ENCODE measurements around the gene SLC17A7. TPM values are rescaled to one million over a fixed set of nuclear protein-coding genes. Genes with fewer than 3 reads are reported as not detected.

Gene SLC17A7

Small RNAs within 50 kb of the gene (small RNA-seq; reads per million reads assigned to genes)
- not detected for gene SNORD32A (ENCODE audit: low read depth)
- gene SNORD33 (ENCODE audit: low read depth) = not detected
- gene SNORD34 (ENCODE audit: low read depth) = not detected
- gene SNORD35A (ENCODE audit: low read depth) = not detected
